HG02678 (cell line): ENCODE measurements around the gene SSC5D.
"Not testable (repeated sequence)": the region's sequence is repeated elsewhere in the genome, so short reads cannot be mapped to it uniquely, and the experiment has no call there.

Experiments used
- ATAC-seq: cut with Tn5 transposase; IDR thresholded peaks from one replicate; pipeline ENCODE4 v1.9.1; 2021; ENCODE audit warnings: mild to moderate bottlenecking, moderate library complexity; ENCODE audit not compliant: unreplicated experiment

SSC5D gene

DNA sequence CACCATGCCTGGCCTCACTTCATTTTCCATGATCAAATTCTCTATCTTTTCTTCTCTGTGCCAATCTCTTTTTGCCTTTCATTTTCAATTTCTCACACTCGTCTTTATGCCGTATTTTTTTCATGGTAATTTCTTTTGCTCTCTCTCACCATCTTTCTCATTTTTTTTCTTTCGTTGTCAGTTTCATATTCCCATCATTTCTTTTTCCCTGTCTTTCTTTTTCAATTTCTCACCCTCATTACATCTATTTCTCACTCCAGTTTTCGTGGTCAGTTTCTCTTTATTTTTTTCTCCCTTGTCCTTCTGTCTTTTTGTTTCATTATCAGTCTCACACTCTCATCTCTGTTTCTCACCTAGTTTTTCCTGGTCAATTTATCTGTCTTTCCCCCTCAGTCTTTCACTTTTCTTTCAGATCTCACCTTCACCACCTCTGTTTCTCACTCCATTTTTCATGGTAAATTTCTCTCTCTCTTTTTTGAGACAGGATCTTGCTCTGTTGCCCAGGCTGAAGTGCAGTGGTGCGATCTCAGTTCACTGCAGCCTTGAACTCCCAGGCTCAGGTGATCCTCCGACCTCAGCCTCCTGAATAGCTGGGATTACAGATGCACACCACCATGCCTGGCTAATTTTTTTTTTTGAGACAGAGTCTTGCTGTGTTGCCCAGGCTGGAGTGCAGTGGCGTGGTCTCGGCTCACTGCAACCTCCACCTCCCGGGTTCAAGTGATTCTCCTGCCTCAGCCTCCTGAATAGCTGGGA, 14.1 kb downstream of the SSC5D start:
- ATAC-seq = no peak

DNA sequence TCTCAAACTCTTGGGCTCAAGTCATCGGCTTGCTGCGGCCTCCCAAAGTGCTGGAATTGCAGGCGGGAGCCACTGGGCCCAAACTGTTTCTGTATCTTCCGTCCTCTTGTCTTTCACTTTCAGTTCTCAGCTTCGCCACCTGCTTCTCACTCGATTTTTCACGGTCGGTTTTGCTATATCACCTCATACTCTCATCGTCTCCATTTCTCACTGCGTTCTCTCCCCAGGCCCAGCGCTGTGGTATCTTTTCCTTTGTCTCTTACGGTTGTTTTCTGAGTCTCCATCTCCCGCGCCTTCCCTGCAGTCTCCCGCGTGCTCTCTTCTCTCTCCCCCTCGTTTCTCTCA, 14.9 kb downstream of the SSC5D start:
- no peak for ATAC-seq

DNA sequence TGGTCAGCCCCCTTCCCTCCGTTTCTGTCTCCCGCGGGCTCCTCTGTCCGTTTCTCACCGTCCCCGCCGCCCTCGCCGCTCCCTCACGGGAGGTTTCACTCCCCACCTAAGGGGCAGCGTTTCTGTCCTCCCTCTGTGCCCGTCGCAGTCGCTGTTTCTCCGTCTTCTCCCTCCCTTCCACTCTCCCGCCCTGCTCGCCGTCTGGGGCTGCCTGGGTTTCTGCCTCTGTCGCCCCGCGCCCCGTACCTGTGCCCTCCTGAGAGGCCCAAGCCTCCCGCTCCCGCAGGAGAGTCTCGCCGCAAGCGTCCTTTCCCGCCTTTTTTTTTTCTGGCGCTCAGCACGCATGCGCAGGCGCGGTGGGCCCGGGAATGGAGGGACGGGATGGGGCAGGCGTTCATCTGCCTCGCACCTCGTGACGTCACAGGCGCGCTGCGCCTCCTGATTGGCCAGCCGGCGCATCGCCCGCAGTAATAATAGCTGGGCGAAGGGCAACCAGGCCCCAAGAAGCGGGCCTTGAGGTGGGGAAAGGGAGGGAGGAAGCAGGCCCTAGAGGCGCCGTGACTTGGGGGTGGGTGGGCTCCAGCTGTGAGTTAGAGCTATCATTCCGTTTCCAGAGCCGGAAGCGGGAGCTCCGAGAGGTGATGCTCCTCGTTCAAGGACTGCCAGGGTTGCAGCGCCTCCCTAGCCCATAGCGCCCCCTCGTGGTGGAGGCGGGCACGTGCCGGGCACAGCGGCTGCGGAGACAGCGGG, 15.4 kb downstream of the SSC5D start:
- ATAC-seq = peak; percentile 91

DNA sequence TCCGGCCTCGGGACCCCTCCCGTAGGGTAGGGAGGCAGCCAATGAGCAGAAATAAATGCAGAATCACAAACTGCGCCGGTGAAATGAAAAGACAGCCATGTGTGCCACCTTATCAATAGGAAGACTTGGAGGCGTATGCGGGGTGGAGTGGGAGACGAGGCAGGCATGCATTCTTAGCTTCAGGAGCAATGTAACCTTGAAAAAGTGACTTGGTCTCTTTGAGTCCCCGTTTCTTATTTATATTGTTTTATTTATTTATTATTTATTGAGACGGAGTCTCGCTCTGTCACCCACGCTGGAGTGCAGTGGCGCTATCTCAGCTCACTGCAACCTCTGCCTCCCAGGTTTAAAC, 16.0 kb downstream of the SSC5D start:
- no peak for ATAC-seq

DNA sequence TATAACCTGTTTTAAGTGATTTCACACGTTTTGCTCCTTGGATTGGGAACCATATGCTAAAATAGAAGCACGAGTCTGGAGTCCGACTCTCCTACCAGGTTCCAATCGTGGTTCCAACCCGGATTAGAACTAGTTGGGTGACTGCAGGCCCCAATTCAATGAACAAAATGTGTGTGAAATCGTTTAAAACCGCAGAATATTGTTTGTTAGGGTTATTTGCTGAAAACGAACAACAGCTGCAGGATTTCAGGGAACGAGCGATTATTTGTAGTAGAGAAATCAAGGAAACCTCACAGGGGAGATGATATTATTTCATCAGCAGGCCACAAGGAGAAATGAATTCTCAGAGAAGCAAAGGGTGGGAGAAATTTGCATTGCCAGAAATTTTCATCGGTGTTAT, 16.7 kb downstream of the SSC5D start:
- ATAC-seq = no peak

DNA sequence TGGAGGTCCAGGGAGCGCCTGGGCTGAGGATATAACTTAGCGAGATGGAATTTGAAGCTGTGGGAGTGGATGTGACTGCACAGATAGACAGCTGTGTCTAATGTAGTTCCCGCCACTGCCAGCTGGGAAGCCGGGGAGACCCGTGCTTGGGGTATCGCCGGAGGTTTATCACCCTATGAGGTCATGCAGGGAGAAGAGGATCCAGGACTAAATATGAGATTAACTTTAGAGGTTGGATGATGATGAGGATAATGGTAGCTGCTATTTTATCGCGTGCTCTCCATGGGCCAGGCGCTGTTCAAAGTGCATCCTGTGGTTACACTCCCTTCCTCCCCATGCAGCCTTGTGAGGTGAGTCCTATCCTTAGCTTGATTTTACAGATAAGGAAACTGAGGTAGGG, 19.9 kb downstream of the SSC5D start:
- no peak for ATAC-seq

DNA sequence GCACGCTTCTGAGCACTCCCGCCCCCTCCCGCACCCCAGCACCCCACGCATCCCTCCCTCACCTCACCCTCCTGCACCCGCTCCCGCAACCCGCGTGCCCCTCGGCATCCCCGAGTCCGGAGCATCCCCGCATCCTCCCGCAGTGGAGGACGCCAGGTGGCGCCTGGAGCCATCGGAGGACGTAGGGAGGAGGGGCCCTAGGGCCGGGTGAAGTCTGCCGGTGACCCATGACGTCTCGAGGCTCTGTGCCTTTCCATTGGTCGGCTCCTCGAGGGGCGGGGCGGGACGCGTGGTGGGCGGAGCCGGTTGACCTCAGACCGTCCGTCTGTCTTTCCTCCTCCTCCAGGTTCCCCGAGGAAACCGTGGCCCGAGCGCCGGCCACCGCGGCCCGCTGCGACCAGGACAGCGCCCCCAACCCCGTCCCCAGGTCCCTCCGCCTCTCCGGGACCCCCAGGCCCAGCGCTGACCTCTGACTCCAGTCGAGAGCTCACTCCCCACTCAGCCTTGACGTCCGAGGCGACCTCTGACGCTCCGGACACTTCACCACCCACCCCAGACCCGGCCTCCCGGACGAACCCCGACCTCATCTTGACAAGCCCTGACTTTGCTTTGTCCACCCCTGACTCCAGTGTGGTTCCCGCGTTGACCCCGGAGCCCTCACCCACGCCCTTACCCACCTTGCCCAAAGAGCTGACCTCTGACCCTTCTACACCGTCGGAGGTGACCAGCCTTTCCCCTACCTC, 28.8 kb downstream of the SSC5D start:
- ATAC-seq = peak; percentile 98

DNA sequence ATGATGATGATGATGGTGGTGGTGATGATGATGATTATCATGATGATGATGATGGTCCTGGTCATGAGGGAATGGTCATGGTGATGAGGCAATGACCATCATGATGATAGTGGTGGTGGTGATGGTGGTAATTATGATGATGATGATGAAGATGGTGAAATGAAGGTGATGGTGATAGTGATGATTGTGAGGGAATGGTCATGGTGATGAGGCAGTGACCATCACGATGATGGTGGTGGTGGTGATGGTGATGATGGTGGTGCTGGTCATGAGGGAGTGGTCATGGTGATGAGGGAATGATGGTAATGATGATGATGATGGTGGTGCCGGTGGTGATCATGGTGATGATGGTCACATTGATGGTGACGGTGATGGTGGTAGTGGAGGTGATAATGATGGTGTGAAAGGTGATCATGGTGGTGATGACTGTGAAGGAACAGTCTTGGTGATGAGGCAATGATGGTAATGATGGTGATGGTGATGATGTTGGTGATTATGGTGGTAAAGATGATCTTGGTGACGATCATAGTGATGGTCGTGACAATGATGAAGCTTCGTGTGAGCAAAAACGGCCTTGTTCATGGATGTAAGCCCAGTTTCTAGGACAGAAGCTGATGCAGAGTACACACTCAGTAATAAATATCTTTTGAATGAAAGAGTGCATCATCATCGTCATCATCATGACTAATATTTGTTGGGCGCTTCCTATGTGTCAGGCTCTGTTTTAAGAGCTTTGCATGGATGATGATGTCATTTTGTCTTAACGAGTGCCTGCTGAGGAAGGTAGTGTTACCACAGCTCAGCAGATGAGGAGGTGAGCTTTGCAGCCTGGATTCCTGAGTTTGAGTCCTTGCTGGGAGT, 31.4 kb downstream of the SSC5D start:
- no peak for ATAC-seq

DNA sequence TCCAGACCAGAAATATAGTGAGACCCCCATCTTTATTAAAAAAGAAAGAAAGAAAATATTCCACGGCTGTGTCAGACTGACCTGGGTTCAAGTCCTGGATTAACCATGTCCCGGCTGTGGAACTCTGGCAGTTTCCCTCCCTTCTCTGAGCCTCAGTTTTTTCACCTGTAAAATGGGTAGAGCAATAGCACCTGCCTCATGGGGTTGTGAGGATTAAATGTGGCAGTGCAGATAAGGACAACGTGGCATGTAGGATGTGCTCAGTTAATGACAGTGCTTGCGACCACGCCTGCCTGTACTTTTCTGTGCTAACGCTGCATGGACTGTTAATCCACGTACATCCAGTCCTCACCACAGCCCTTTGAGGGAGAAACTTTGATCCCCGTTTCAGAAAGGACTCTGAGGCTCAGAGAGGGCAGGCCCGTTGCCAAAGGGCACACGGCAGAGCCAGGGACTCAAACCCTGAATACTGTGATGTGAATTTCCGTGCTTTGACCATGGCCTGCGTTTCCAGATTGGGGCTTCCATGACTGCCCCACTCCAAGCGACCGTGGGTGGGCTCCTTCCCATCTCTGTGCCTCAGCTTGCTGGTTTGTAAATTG, 32.6 kb downstream of the SSC5D start:
- no peak for ATAC-seq

DNA sequence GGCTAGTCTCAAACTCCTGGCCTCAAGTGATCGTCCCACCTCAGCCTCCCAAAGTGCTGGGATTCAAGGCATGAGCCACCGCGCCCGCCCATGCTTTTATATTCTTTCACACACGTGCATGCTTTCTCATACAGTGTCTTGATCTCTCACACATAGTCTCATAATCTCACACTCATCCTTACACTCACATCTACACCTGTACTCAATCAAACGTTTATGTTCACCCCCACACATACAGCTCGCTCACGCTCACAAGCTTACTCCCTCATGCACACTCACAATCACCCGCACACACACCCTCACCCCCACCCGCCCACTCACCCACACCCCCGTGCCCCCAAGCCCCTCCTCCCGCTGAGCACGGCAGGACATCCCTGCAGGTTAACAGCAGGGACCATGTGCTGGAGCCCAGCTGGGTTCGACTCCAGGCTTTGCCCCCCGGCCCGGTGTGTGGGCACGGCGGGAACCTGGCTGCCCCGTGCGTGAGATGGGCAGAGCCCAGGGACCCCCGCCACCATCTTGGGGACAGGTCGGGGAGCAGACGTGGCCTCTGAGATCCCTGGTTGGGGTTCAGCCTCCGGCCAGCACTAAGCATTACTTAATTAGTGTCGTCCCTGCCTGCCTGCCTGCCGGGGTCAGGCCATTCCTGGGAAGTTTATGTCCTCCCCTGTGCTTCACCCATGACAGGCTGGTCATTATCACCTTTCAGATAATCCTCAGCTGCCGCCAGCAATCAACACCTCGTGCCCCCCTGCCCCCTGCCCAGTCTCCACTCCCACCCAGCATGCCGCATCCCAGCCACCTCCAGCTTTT, 37.3 kb downstream of the SSC5D start:
- ATAC-seq = no peak

DNA sequence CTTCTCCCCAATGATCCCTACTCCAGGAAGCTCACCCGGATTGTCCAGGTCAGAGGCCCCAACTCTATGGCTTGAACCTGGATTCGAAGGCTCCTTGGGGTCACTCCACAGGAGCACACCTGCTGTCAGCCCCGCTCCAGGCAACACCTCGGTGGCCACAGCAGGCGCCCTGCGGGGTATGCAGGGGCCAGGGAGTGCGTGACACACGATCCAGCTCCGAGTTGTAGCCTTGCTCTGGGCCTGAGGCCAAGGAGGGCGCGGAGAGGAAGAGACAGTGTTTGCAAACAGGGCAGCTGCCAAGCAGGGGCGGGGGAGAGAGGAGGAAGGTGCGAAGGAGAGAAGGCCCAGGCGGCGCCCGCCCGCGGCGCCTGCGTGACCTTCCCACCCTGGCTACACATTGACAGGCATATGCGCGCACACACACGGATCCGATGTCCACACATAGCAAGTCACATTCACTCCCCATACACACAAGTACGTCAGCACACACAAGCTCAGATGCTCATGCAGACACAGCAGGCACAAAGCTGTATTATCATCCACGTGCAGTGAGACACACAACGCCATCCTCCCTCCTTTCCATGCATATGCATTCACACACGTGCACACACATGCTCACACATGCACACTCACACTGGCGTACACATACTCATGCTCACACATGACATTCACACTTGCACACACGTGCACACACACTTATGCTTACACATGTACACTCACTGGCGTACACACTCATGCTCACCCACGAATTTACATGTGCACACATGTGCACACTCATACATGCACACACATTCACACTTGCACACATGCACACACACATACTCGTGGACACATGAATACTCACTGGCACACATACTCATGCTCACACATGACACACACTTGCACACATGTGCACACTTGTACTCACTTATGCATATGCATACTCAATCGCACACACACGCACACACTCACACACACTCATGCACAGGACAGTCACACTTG, 38.3 kb downstream of the SSC5D start:
- ATAC-seq = no peak

DNA sequence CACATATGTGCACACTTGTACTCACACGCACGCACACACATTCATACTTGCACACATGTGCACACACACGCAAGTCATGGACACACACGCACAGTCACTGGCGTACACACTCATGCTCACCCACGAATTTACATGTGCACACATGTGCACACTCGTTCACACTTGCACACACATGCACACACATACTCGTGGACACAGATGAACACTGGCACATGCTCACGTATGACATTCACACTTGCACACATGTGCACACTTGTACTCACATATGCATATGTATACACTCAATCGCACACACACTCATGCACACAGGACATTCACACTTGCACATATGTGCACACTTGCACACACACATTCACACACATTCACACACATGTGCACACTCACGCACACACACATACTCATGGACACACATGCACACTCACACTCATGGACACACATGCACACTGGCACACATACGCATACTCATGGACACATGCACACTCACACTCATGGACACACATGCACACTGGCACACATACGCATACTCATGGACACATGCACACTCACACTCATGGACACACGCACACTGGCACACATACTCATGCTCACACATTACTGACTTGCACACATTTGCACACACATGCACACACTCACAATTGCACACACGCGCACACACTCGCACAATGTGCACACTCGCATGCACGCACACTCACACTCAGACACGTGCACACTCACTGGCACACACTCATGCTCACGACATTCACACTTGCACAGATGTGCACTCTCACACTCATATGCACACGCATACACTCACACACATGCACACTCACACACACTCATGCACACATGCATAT, 39.2 kb downstream of the SSC5D start:
- no peak for ATAC-seq

DNA sequence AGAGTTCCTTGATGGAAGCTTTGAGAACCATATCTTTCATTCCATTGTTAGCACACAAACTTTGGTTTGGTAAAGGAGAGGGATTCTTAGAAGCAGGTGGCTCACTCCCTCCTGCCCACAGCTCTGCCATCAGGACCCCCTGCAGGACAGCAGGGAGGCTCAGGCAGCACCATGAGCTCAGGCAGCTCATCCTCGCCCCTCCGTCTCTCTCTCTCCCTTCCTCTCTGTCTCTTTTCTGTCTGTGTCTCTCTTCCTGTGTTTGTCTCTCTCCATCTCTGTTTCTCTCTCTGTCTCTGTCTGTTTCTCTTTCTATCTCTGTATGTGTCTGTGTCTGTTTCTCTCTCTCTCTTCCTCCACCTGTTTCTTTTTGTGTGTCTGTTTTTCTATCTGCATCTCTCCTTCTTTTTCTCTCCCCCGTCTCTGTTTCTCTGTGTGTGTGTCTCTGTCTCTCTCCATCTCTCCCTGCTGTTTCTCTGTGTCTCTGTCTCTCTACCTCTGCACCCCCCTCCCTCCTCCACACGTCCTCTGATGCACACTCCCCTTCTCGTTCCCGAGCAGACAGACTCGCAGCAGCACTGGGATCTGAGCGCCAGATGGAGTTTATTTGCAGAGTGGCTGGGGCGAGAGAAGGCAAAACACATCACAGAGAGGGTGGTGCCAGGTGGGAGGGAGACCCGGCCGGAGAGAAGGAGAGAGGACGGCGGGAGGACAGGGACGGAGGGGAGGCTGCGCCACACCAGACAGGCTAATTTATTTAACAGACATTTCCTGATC, 40.0 kb downstream of the SSC5D start:
- no peak for ATAC-seq

DNA sequence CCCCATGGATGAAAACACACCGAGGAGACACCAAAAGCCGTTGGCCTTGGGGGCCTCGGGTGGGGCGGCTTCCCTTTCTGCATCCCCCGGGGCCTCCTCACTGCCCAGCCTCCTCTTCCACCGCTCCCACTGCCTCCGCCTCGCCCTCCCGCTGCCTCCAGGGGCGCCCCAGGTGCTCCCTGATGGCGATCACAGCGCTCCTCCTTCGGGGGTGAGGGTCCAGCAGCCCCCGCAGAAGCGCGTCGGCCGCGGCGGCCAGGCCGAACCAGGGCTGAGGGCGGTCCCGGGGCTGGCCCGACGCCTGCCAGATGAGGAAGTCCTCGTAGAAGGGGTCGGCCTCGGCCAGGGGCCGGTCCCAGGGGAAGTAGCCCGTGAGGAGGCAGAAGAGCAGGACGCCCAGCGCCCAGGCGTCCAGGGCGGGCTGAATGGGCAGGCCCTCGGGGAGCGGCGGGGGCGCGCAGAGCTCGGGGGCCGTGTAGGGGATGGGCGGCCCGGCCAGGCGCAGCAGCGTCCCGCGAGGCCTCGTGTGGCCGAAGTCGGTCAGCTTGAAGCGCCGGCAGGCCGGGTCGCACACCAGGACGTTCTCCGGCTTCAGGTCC, 41.5 kb downstream of the SSC5D start:
- no peak for ATAC-seq

DNA sequence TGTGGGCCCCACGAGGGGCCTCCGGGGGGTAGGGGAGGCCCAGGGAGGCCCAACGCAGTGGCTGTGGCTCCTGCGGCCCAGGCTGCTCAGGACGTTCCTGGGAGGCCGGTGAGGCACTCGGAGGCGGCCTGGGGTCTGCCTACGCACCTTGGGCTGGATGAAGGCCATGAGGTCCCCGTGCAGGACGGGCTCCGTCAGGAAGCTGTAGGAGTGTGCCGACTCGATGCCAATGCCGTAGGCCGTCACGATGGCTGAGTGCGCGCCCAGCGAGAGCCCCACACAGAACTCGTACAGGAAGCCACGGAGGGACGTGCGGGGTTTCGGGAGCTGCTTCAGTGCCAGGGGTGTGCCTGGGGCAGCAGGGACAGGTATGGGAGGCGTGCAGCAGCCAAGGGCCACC, 42.8 kb downstream of the SSC5D start:
- no peak for ATAC-seq

DNA sequence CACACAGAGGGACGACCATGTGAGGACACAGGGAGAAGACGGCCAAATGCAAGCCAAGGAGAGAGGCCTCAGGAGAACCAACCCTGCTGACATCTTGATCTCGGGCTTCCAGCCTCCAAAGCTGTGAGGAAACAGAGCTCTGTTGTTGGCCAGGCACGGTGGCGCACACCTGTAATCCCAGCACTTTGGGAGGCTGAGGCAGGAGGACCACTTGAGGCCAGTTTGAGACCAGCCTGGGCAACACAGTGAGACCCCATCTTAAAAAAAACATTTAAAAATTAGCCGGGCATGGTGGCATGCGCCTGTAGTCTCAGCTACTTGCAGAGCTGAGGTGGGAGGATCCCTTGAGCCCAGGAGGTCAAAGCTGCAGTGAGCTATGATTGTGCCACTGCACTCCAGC, 46.0 kb downstream of the SSC5D start:
- not testable (repeated sequence) for ATAC-seq
